Left renal cortex interstitium (tissue), 4 donors: ENCODE results near the gene KEAP1. TPM values are rescaled to one million over a fixed set of nuclear protein-coding genes. Genes with fewer than 3 reads are reported as not detected.
"Not testable (repeated sequence)": the region's sequence is repeated elsewhere in the genome, so short reads cannot be mapped to it uniquely, and the experiment has no call there.

Source experiments
- DNase-seq, 4 donors: peaks; one replicate each; pipeline ENCODE4 v3.0.0-alpha.2; 2013; ENCODE audit warnings: low read depth in 4 of 4, low spot score in 2 of 4, missing footprints in 1 of 4
- polyA plus RNA-seq, 4 donors: library from polyadenylated mRNA; unstranded; fragments of 120-200 nt; gene quantifications; one replicate each; pipeline ENCODE4 v1.2.1, GENCODE V29; 2013; ENCODE audit not compliant: insufficient read length in 4 of 4

The KEAP1 gene
- polyA plus RNA-seq, 4 donors: 73.7 to 86.7 (median 77.7) TPM

DNA sequence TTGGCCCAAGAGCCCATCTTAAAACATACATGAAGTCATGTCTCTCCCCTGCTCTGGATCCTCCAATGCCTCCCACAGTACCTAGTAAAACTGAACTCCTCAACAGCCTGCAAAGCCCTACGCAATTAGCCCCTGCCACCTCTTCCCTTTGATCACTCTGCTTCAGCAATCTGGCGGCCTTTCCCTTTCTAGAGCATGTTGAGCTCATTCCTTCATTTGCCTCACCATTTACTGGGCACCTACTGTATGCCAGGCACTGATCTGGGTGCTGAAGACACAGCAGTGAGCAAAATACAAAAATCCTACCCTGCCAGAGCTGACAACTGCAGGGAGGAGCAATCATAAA lies 2.9 kb downstream of the KEAP1 start:
- no peak for DNase-seq

DNA sequence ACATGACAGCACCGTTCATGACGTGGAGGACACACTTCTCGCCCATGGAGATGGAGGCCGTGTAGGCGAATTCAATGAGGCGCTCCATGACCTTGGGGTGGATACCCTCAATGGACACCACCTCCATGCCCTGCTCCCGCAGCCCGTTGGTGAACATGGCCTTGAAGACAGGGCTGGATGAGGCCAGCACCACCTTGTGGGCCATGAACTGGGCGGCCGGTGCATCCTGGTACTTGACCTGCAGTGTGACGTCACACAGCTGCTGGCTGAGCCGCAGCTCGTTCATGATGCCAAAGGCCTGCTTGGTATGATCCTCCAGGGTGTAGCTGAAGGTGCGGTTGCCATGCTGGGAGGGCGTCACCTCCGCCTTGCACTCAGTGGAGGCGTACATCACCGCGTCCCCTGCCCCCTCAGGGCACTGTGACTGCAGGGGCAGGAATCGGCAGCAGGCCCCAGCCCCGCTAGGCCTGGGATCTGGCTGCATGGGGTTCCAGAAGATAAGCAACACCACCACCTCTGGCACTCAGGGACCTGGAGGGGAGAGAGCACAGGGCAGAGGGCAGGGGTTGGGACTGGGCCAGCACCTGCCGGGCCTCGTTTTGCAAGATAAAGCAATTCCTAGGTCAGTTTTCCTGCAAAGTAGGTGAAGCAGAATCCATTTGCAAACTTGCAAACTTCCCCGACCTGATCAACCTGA lies 3.5 kb downstream of the KEAP1 start:
- DNase-seq: no peak

DNA sequence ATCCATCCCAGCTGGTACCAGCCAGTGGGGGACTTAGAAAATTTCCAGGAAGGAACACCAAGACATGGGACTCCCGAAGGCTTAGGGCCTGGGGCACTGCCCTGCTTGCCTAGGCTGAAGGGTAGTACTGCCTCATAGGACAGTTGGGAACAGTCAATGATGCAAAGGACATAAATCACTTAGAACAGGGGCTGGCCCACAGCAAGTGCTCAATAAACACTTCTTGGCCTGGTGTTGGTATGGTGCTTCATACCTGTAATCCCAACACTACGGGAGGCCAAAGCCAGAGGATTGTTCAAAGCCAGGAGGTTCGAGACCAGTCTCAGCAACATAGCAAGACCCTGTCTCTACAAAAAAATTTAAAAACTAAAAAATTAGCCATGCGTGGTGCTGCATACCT lies 5.8 kb downstream of the KEAP1 start:
- DNase-seq: no peak

DNA sequence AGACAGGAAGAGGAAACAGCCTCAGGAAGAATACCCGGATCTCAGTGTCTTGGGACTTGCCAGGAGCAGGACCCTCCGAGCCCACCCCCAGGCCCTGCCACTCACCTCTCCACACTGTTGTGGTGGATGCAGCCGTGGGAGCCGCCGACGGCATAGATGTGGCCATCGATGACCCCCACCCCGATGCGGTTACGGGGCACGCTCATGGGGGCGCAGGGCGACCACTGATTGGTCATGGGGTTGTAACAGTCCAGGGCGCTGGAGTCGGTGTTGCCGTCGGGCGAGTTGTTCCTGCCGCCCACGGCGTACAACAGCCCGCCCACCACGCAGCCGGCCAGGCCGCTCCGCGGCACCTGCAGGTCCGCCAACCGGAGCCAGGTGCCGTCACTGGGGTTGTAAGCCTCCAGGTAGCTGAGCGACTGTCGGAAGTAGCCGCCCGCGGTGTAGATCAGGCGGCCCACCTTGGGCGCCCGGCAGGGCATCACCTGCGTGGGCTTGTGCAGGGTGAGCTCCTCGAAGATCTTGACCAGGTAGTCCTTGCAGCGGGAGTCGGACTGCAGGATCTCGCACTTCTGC lies 11.6 kb downstream of the KEAP1 start:
- DNase-seq: no peak

DNA sequence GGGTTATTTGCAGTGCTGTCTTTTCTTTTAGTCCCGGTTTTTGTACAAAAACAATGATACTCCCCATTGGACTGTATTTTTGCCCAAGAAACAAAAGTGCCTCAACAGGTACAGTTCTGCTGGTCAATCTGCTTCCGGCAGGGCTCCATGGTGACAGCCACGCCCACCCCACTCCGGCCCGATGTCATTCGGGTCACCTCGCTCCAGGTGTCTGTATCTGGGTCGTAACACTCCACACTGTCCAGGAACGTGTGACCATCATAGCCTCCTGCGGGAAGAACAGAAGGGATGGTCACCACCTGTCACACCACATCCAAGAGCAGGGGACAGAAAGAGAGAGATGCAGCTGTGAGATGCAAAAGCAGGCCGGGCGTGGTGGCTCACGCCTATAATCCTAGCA lies 16.6 kb downstream of the KEAP1 start:
- no peak for DNase-seq

DNA sequence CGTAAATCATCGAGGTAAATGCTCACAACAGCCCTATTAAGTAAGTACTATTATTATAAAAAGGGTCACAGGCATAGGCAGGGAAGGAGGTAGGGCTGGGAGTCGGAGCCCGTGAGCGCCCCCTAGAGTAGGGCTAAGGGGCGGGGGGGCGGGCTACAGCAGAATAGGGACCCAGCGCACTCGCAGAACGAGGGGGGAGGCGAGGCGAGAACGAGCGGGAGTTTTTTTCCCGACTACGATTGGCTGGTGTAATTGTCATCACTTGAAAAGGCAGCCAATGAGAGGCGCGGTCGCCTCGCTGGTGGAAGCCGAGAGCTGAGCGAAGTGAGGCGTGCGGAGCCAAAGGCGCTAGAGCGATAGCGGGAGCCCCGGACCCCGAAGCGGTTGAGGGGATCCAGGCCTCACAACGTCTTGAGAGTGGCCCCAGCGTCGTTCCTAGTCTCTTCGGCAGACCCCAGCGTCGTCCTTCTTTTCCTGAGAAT lies 24.2 kb downstream of the KEAP1 start:
- DNase-seq: peak; percentile 37 to 85 (median 64)

DNA sequence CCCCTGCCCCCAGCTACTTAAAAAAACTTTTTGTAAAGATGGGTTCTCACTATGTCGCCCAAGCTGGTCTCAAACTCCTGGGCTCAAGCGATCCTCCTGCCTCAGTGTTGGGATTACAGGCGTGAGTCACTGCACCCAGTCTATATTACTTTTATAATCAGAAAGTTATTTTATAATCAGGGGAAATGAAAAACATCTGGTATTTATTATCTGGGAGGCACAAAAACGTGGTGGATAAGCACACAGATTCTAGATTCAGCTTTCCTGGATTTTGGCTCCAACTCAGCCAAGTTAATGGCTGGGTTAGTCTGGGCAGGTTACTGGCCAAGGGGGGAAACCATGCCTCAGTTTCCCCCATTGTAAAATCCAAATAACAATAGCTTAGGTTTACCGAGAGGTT lies 24.7 kb downstream of the KEAP1 start:
- DNase-seq: no peak

DNA sequence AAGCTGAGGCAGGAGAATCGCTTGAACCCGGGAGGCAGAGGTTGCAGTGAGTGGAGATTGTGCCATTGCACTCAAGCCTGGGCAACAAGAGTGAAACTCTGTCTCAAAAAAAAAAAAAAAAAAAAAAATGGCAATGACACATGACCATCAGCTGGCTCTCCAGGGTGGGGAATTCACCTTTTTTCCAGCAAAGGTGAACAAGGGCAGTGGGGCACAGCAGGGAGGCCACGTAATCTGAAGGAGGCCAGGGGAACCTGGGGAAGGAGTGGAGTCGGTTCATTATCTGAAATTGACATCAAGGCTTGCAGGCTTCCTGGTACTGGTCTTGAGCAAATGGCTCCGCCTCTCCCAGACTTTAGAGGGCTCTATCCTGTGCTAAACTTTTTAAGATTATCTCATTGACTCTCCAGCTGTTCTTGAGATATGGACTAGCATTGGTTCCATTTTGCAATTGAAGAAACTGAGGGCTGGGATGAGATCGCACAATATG lies 28.1 kb downstream of the KEAP1 start:
- DNase-seq: no peak

DNA sequence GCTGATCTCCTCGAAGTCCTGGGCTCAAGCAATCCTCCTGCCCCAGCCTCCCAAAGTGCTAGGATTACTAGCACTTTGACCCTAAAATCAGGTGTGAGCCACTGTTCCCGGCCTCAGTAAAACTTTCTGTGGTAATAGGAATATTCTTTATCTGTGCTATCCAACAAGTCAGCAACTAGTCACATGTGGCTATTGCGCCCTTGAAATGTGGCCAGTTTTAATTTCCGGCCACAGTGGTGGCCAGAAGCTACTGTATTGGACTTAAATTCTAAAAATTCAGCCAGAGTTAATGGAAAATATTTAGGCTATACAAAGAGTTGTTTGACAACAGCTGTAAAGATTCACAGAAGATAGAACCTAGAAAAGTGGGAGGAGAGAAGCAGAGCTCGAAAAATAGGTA lies 30.0 kb downstream of the KEAP1 start:
- no peak for DNase-seq

DNA sequence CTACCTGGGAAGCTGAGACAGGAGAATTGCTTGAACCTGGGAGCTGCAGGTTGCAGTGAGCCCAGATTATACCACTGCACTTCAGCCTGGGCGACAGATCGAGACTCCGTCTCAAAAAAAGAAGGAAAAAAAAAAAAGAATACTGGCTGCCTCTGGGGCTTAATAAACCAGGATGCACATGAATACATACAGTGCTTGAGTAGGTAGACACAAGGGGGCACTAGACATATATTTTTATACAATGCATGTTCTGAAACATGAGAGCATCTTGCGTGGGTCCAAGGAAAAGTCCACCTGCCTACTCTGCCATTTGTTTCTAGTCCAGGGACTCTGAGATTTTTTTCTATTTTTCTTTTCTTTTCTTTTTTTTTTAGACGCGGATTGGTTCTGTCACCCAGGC lies 31.2 kb downstream of the KEAP1 start:
- DNase-seq: no peak

DNA sequence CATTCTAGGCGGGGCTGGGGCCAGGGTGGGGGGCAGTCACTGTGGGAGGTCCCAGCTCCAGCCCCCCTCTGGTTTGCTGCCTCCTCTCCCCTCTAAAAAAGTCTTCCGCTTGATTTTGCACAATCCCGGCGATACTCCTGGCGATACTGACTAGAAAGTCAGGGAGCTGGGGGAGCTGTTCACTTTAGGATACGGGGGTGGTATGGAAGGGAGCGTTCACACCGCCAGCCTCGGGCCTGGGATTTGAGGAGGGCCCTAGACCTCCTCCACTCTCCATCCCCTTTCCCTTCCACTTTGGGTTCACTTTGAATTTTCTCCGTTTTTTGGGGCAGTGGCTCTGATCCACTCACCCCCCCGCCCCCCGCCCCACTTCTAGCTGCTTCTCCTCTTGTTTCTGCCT lies 35.0 kb downstream of the KEAP1 start:
- DNase-seq: no peak

DNA sequence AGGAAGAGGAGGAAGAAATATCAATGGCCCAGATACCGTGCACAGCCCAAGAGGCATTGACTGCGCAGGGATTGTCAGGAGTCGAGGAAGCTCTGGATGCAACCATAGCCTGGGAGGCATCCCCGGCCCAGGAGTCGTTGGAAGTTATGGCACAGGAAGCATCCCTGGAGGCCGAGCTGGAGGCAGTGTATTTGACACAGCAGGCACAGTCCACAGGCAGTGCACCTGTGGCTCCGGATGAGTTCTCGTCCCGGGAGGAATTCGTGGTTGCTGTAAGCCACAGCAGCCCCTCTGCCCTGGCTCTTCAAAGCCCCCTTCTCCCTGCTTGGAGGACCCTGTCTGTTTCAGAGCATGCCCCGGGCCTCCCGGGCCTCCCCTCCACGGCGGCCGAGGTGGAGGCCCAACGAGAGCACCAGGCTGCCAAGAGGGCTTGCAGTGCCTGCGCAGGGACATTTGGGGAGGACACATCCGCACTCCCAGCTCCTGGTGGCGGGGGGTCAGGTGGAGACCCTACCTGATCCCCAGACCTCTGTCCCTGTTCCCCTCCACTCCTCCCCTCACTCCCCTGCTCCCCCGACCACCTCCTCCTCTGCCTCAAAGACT lies 36.0 kb downstream of the KEAP1 start:
- DNase-seq: no peak

DNA sequence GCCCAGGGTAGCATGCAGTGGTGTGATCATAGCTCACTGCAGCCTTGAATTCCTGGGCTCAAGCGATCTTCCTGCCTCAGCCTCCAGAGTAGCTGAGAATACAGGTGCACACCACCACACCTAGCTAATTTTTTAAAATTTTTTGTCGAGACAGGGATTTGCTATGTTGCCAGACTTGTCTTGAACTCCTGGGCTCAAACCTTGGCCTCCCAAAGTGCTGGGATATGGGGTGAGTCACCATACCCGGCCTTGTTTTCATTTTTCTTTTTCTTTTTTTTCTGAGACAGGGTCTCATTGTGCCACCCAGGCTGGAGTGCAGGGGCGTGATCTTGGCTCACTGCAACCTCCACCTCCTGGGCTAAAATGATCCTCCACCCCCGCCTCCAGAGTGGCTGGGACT lies 38.7 kb downstream of the KEAP1 start:
- no peak for DNase-seq

DNA sequence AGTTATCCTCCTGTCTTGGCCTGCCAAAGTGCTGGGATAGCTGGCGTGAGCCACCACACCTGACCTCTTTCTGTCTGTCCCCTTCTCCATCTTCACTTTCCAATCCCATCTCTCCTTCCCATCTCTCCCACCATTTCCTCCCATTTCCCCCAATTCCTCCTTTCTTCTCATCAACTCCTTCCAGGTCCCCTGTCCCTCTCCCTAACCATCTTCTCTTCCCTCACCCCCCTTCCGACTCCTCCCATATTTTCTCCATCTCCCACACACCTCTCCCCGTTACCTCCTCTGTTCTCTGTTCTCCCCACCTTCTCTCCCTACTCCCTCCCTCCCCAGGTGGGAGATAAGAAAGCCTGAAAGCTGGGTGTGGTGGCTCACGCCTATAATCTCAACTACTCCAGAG lies 40.6 kb downstream of the KEAP1 start:
- DNase-seq: no peak

DNA sequence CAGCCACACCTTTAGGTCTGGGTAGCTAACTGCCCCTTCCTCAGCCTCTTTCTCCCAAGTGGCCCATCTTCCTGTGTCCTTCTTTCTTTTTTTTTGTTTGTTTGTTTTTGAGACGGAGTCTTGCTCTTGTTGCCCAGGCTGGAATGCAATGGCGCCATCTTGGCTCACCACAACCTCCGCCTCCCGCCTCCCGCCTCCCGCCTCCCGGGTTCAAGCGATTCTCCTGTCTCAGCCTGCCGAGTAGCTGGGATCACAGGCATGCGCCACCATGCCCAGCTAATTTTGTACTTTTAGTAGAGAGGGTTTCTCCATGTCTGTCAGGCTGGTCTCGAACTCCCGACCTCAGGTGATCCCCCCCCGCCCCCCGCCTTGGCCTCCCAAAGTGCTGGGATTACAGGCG lies 41.1 kb downstream of the KEAP1 start:
- DNase-seq: not testable (repeated sequence)

DNA sequence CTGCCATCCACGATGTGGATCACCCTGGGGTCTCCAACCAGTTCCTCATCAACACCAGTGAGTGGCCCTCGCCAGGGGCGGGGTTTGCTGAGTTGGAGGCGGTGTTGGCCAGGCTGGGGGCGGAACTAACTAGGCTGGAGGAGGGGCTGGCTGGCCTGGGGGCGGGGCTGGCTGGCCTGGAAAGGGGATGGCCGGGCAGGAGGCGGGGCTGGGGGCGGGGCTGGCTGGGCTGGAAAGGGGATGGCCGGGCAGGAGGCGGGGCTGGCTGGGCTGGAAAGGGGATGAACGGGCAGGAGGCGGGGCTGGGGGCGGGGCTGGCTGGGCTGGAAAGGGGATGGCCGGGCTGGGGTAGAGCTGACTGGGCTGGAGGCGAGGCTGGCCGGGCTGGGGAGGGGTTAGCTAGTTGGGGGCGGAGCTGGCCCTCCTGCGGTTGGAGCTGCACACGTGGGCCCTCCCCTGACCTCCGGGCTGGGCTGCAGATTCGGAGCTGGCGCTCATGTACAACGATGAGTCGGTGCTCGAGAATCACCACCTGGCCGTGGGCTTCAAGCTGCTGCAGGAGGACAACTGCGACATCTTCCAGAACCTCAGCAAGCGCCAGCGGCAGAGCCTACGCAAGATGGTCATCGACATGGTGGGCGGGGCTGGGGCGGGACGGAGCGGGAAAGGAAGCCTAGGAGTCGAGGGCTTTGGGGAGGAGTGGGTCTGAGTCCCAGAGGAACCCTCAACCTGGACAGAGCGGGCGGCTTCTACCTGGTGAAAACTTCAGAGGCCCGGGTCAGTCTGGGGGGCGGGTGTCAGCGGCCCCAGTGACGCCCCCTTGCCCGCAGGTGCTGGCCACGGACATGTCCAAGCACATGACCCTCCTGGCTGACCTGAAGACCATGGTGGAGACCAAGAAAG lies 41.9 kb downstream of the KEAP1 start:
- DNase-seq: peak; percentile 45 to 77 (median 64)

DNA sequence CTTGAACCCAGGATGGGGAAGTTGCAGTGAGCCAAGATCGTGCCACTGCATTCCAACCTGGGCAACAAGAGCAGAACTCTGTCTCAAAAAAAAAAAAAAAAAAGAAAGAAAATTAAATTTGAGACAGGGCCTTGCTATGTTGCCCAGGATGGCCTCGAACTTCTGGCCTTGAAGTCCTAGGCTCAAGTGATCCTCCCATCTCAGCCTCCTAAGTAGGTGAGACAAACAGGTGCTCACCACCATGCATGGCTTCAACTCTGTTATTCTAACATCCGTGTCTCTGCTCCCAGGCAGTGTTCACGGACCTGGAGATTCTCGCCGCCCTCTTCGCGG lies 42.5 kb downstream of the KEAP1 start:
- no peak for DNase-seq

DNA sequence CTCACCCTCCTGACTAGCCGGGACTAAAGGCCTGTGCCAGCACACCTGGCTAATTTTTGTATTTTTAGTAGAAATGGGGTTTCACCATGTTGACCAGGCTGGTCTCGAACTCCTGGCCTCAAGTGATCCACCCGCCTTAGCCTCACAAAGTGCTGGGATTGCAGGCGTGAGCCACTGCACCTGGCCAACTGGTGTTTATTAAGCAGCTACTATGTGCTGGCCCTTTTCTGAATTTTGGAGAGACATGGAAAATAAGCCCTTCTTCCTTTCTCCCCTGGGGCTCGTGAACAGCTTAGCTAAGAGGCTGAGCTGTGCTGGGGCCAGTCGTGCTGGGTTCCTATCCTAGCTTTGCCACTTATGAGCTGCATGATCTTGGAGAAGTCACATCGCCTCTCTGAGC lies 44.4 kb downstream of the KEAP1 start:
- DNase-seq: not testable (repeated sequence)

DNA sequence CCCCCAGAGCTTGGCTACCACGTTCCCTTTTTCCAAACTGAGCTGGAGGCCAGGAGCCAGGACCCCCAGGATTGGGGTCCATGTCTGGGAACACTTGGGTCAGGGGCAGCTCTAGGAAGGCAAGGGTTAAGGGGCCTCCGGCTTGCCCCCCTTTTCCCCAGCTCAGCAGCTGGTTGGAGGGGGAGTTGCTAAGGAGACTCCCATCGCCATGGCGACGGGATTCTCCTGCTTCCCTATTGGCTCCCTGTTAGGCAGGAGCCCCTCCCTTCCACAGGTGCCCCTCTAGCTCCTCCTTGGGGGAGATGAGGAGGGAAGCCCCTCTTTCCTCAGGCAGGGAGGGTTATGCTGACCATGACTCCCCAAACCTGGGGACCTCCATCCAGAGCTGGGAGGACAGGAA lies 48.9 kb downstream of the KEAP1 start:
- DNase-seq: no peak

DNA sequence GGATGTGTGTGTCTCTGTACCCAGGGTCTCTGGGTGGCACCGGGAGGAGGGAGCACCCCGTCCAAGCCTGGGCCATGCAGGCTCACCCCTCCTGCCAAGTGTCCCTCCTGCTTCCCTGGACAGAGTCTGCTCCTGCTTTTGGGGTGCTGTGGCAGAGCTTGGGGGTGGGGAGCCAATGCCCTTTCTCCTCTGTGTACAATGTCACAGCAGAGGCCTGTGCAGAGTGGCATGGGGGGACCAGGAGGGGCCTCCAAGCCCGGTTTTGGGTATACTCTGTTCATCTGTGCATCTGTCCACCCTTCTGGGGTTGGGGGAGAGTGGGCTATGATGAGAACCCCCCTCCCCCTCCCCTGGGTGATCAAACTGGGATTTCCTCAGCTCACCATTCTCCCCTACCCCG lies 49.3 kb downstream of the KEAP1 start:
- no peak for DNase-seq
